ENCODE measurements around the gene MICAL2.

Gene MICAL2

DNA sequence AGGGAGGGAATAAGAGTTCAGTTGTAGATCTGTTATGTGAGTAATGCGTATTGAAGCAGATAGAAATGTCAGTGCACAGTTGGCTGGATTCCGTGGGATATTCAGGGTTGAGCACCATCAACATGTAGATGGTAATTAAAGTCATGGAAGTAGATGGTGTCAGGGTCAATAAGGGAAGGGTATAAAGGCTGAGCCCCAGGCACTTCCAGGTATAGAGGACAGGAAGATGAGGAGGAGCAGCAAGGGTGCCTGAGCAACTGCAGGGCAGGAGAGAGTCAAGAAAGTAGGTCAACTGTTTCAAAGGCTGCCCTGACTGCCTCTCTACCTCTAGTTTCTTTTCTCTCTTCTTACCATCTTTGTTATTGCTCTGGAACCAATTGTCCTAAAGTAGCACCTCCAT lies 85.9 kb downstream of the MICAL2 start:
- peaks cover 10% of the 10 kb centered on the region for H3K4me1 ChIP-seq
- no peaks in the 10 kb centered on the region for H3K36me3 ChIP-seq
- TF ChIP-seq, protein P1, sequence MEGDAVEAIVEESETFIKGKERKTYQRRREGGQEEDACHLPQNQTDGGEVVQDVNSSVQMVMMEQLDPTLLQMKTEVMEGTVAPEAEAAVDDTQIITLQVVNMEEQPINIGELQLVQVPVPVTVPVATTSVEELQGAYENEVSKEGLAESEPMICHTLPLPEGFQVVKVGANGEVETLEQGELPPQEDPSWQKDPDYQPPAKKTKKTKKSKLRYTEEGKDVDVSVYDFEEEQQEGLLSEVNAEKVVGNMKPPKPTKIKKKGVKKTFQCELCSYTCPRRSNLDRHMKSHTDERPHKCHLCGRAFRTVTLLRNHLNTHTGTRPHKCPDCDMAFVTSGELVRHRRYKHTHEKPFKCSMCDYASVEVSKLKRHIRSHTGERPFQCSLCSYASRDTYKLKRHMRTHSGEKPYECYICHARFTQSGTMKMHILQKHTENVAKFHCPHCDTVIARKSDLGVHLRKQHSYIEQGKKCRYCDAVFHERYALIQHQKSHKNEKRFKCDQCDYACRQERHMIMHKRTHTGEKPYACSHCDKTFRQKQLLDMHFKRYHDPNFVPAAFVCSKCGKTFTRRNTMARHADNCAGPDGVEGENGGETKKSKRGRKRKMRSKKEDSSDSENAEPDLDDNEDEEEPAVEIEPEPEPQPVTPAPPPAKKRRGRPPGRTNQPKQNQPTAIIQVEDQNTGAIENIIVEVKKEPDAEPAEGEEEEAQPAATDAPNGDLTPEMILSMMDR (IDR thresholded peaks at IDR 0.05; ENCODE audit: low read depth, low read length): no peak
- H3K27me3 ChIP-seq: no peaks in the 10 kb centered on the region
- H3K4me3 ChIP-seq (ENCODE audit: low read depth, low read length): no peak overlapping the region
- no peaks in the 10 kb centered on the region for H3K9me3 ChIP-seq
- DNase-seq: no peak

DNA sequence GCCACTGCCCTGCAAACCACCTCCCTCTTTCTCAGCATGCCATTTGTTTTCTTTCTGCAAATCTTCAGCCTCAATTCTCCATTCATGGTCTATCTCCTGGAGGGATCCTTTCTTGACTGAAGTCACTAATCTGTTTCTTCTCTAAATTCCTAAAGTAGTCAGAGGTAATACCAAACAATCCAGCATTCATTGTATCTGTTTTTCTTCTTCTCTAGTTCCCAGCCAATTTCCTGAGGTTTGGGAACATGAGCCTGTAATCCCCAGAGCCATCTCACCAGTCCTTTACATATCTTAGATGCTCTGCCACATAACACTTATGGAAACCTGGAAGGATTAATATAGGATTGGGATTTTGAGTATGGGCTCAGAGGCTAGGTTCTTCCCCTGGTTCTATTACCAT lies 86.5 kb downstream of the MICAL2 start:
- TF ChIP-seq, protein P1 (IDR thresholded peaks at IDR 0.05; ENCODE audit: low read depth, low read length): no peak
- no peaks in the 10 kb centered on the region for H3K36me3 ChIP-seq
- H3K27me3 ChIP-seq: no peaks in the 10 kb centered on the region
- peaks cover 10% of the 10 kb centered on the region for H3K4me1 ChIP-seq
- H3K4me3 ChIP-seq (ENCODE audit: low read depth, low read length): no peak overlapping the region
- no peaks in the 10 kb centered on the region for H3K9me3 ChIP-seq
- DNase-seq: no peak

DNA sequence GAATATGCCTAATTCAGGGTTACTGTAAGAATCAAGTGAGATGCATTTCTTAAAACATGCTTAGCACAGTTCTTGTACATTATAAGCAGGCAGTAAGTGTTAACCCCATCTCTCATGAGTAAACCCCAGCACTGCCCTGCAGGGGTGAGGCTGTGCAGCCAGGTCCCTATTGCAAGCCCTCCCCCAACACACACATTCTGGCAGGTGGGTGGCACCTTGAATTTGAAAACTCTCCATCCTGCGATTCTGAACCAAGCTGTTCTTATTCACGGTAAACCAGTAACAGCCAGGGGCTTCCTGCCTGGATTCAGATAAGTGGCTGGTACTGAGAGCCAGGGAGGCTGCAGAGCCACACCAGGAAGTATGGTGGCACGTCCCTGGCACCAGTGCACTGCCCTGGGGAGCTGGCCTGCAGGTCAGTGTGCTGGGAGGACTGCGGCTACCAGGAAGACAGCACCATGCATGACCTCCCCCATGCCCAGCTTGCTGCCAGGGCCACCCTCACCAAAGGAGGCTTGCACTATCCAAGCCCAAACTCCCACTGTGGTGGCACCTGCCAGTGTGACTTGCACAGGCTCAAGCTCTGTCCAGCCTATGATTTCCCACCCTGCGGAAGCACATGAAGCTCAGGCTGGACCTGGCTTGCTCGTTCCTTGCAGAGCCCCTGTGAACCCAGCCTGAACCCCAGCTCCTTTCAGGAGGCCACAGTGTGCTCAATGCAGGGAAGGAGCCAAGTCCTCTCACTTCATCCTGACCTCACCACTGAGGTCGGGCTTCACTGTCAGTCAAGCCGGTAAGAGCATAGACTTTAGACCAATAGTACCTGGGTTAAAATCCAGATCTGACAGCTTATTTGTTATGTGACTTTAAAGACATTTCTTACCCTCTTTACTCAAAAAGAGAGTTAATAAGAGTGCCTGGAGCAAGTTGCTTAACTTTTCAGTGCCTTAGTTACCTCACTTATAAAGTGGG lies 88.1 kb downstream of the MICAL2 start:
- Histone ChIP-seq H3K36me3 (no peaks in the 10 kb centered on the region), H3K27me3 (no peaks in the 10 kb centered on the region), H3K9me3 (no peaks in the 10 kb centered on the region), H3K4me1 (peaks cover 10% of the 10 kb centered on the region), H3K4me3 (ENCODE audit: low read depth, low read length) (no peak overlapping the region)
- TF ChIP-seq, protein P1 (IDR thresholded peaks at IDR 0.05; ENCODE audit: low read depth, low read length): no peak
- no peak for DNase-seq

DNA sequence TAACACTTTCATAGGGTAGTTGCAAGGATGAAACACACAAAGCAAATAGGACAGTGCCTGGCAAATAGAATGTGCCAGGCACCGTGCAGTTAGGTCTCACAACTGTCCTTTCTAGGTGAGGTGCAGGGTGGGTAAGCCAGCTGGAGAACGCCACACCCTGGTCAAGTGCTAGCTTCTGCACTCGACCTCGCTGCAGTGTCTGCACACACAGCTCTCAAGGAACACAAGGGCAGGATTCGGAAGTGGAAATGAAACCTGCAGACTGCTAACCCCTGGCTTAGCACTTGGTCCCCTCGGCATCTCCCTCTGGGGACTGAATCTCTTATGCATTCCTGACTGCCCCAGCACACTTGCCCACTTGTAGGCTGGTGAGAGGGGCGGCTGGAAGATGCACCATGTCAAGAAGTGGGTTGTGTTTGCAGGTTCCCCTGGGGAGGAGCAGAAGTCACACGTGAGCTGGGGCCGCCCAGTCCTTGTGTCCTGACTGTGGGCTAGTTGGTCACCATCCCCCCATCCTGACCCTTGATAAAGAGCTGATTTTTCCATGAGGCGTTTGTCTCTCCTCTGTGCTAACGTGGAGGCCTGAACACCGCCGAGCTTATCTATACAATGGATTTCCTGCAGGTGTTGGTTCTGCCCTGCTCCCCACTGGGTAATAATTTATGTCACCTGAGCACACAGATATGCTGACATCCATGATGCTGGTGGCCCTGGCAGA lies 89.0 kb downstream of the MICAL2 start:
- H3K9me3 ChIP-seq: no peaks in the 10 kb centered on the region
- H3K4me1 ChIP-seq: peaks cover 10% of the 10 kb centered on the region
- no peak for DNase-seq
- TF ChIP-seq, protein P1 (IDR thresholded peaks at IDR 0.05; ENCODE audit: low read depth, low read length): no peak
- no peaks in the 10 kb centered on the region for H3K36me3 ChIP-seq
- H3K4me3 ChIP-seq (ENCODE audit: low read depth, low read length): no peak overlapping the region
- no peaks in the 10 kb centered on the region for H3K27me3 ChIP-seq

DNA sequence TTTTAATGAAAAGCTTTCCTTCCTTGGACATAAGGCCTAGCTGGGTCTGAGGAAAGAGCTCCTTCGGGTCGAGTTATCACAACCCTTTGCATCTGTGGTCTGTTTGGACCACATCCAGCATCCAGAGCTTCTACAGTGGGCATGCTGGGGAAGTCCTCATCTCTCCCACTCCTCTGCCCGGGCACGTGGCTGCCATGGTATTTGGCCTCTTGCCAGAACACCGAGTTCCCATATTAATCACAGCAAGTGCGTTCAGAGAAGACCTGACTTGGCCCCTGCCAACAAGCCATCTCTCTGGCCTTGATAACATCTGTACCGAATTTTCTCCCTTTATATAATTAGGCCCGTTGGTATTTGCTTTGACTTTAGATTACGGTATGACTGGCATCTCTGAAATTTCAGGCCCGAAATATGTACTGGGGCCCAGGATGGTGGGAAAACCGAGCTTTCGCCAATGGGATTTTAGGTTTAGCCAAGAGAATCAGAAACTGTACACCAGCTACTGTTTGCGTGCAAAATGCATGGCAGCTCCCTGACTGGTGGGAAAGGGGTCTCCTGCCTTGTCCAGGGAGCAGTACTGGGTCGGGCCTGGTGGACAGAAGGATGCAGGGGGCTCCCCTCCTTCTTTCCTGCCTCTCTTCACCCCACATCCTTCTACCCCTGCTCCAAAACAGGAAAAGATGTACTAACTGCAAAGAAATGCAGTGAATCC lies 90.0 kb downstream of the MICAL2 start:
- Histone ChIP-seq H3K4me1 (peaks cover 10% of the 10 kb centered on the region), H3K4me3 (ENCODE audit: low read depth, low read length) (no peak overlapping the region), H3K36me3 (no peaks in the 10 kb centered on the region), H3K9me3 (no peaks in the 10 kb centered on the region), H3K27me3 (no peaks in the 10 kb centered on the region)
- TF ChIP-seq, protein P1 (IDR thresholded peaks at IDR 0.05; ENCODE audit: low read depth, low read length): no peak
- peak; percentile 42 for DNase-seq
